ENCODE data around the gene STK25. TPM values are rescaled to one million over a fixed set of nuclear protein-coding genes. Genes with fewer than 3 reads are reported as not detected.

STK25 gene
- total and polyA plus RNA-seq, 4 donors, result 134 to 255 (median 190) TPM

DNA sequence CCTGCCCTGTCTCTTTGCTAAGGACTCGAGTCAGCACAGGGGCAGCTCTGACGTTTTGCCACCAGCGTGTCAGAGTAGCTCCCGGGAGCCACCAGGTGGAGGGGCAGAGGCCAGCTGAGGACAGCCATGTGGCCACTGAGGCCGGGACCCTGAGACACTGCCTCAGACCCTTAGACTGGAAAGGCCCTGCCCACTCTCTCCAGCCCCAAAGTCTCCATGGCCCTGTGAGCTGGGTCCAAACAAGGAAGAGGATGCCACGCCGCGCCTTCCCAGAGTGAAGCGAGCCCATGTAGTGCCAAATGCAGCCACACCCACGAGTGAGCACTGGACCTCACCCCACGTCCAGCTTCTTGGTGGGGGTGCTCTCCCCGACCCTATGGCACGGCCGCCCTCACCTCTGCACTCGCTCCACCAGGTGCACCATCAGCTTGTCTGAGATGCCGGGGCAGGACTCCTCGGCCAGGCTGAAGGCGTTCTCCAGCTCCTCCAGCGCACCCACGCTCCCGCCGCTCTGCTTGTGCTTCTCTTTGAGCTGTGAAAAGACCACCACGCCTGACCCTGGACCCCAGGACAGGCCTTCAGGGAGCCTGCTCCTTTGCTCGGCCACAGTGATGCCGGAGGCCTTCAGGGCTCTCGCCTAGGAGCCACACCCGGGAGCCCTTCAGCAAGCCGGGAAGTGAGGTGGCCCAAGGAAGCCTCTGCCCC is 12.2 kb downstream of the STK25 start:
- no peak for DNase-seq (ENCODE audit: low read depth in 4 of 6, low spot score in 6 of 6)
- Histone ChIP-seq H3K4me3 (ENCODE audit: low read depth, low read length) (no peak overlapping the region), H3K9me3 (ENCODE audit: control insufficient read depth, insufficient read depth, low read length) (no peaks in the 10 kb centered on the region), H3K27me3 (ENCODE audit: control insufficient read depth, insufficient read depth, low read length) (no peaks in the 10 kb centered on the region), H3K4me1 (ENCODE audit: control insufficient read depth, insufficient read depth, low read length) (peaks cover 13% of the 10 kb centered on the region), H3K27ac (ENCODE audit: low read depth, low read length) (no peak overlapping the region), H3K36me3 (ENCODE audit: control insufficient read depth, insufficient read depth, low read length) (peaks cover 98% of the 10 kb centered on the region)
- WGBS (ENCODE audit: insufficient coverage), result 96% methylated on average over 28 of the region's 28 CpGs

DNA sequence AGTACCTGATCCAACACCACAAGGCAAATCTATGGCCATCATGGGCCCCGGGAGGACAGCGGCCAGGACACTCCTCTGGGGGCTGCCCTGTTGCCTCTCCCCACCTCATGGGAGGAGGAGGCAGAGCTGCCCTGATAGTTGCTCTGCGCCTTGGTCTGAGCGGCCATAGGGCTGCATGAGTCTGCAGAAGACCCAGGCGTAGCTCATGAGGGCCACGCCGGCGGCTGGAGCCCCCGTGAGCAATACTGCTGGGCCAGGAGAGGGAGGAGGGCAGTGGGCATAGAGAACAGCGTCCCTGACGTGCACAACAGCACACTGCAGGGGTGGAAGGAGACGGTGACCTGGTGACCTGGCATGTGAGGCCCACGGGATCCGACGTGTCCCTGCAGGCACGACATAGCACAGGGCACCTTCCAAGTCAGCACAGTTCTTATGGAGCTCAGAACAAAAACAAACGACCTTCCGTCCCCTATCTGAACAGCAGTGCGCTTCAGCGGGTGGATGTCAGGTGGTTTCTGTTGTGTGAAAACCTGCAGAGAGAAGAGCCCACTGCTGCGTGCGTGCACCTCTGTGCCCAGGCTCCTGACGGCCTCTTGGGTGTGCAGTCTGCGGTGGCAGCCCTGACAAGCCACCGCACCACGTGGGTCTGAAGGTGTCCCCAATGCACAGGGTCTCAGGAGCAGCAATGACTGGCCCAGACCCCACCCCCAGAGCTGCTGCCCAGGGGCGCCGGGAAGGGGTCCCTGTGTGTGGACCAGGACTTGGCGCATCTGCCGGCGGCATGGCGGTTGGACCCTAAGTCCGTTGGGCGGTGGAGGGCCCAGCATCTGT is 13.0 kb downstream of the STK25 start:
- Histone ChIP-seq H3K9me3 (ENCODE audit: control insufficient read depth, insufficient read depth, low read length) (no peaks in the 10 kb centered on the region), H3K36me3 (ENCODE audit: control insufficient read depth, insufficient read depth, low read length) (peaks cover 98% of the 10 kb centered on the region), H3K27ac (ENCODE audit: low read depth, low read length) (no peak overlapping the region), H3K4me1 (ENCODE audit: control insufficient read depth, insufficient read depth, low read length) (peaks cover 10% of the 10 kb centered on the region), H3K27me3 (ENCODE audit: control insufficient read depth, insufficient read depth, low read length) (no peaks in the 10 kb centered on the region), H3K4me3 (ENCODE audit: low read depth, low read length) (no peak overlapping the region)
- WGBS (ENCODE audit: insufficient coverage), result 88% methylated on average over 31 of the region's 34 CpGs
- DNase-seq (ENCODE audit: low read depth in 4 of 6, low spot score in 6 of 6), result no peak

DNA sequence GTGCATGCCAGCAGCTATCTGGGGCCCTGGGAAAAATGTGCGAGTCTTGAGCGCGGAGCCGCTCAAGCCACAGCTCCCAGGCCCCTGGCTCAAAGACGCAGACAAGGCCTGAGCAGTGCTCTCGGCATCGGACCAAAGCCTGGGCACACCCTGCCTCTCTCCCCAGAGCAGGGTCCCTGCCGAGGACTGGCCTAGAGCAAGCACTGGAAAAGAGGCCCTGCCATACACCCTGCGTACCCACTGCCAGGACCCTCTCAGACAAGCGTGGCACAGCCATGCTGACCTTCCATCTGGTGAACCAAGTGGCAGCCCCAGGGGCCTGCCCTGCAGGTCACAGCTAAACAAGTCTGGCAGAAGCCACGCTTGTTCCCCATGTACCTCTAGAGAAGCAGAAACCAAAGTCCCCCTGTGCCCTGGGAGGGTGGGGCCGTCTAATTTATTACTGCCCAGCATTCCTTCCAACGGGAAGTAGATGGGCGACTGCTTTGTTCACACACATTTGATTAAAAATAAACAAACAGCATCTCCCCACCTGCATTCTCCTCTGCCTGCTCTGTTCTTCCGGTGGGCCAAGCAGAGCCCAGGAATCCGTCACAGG is 14.0 kb downstream of the STK25 start:
- DNase-seq (ENCODE audit: low read depth in 4 of 6, low spot score in 6 of 6), result no peak
- Histone ChIP-seq H3K27ac (ENCODE audit: low read depth, low read length) (no peak overlapping the region), H3K27me3 (ENCODE audit: control insufficient read depth, insufficient read depth, low read length) (no peaks in the 10 kb centered on the region), H3K36me3 (ENCODE audit: control insufficient read depth, insufficient read depth, low read length) (peaks cover 98% of the 10 kb centered on the region), H3K4me1 (ENCODE audit: control insufficient read depth, insufficient read depth, low read length) (no peaks in the 10 kb centered on the region), H3K4me3 (ENCODE audit: low read depth, low read length) (no peak overlapping the region), H3K9me3 (ENCODE audit: control insufficient read depth, insufficient read depth, low read length) (no peaks in the 10 kb centered on the region)
- WGBS (ENCODE audit: insufficient coverage), result 88% methylated on average over 15 of the region's 16 CpGs

DNA sequence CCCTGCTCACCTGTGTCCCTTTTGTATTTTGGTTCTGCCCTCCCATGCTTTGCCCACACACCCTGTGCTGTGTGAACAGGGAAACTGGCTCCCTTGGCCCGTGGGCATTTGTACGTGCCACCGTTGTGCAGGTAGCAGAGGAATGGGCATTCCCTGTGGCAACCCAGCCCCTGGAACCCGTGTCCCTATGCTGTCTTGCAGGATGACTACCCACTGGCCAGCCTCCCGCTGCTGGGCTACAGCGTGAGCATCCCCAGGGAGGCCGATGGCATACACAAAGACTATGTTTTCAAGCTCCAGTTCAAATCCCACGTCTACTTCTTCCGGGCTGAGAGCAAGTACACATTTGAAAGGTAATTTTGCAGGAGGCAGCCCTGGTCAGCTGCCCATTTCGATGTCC is 15.3 kb downstream of the STK25 start:
- 95% methylated on average over 8 of the region's 10 CpGs for WGBS (ENCODE audit: insufficient coverage)
- Histone ChIP-seq H3K36me3 (ENCODE audit: control insufficient read depth, insufficient read depth, low read length) (peaks cover 85% of the 10 kb centered on the region), H3K4me3 (ENCODE audit: low read depth, low read length) (no peak overlapping the region)

DNA sequence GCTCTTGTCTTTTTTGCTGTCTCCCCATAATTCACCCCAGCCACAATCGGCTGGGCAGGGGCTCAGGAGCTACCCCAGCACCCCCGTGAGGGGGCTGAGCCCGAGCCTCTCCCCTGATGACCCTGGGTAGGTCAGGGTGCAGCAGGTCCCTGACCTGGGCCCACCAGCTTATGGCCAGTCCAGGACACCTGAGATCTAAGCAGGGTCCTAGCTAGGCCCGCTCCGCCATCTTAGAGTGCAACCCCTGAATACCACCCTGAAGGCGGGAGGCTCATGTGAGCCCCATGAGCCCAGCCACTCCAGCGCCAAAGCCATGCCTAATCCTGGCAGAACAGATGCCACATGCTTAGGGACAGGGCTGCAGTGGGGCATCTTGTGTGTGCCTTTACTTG is 16.2 kb downstream of the STK25 start:
- no peaks in the 10 kb centered on the region for H3K27me3 ChIP-seq (ENCODE audit: control insufficient read depth, insufficient read depth, low read length)
- DNase-seq (ENCODE audit: low read depth in 4 of 6, low spot score in 6 of 6), result no peak
- no peaks in the 10 kb centered on the region for H3K4me1 ChIP-seq (ENCODE audit: control insufficient read depth, insufficient read depth, low read length)
- H3K4me3 ChIP-seq (ENCODE audit: low read depth, low read length), result no peak overlapping the region
- no peaks in the 10 kb centered on the region for H3K9me3 ChIP-seq (ENCODE audit: control insufficient read depth, insufficient read depth, low read length)
- no peak overlapping the region for H3K27ac ChIP-seq (ENCODE audit: low read depth, low read length)
- peaks cover 75% of the 10 kb centered on the region for H3K36me3 ChIP-seq (ENCODE audit: control insufficient read depth, insufficient read depth, low read length)
- 94% methylated on average over 7 of the region's 7 CpGs for WGBS (ENCODE audit: insufficient coverage)

More for the DNA sequence above, 15.3 kb downstream of the STK25 start:
- Histone ChIP-seq H3K27me3 (ENCODE audit: control insufficient read depth, insufficient read depth, low read length) (no peaks in the 10 kb centered on the region), H3K4me1 (ENCODE audit: control insufficient read depth, insufficient read depth, low read length) (no peaks in the 10 kb centered on the region), H3K27ac (ENCODE audit: low read depth, low read length) (no peak overlapping the region), H3K9me3 (ENCODE audit: control insufficient read depth, insufficient read depth, low read length) (no peaks in the 10 kb centered on the region)
- no peak for DNase-seq (ENCODE audit: low read depth in 4 of 6, low spot score in 6 of 6)

DNA sequence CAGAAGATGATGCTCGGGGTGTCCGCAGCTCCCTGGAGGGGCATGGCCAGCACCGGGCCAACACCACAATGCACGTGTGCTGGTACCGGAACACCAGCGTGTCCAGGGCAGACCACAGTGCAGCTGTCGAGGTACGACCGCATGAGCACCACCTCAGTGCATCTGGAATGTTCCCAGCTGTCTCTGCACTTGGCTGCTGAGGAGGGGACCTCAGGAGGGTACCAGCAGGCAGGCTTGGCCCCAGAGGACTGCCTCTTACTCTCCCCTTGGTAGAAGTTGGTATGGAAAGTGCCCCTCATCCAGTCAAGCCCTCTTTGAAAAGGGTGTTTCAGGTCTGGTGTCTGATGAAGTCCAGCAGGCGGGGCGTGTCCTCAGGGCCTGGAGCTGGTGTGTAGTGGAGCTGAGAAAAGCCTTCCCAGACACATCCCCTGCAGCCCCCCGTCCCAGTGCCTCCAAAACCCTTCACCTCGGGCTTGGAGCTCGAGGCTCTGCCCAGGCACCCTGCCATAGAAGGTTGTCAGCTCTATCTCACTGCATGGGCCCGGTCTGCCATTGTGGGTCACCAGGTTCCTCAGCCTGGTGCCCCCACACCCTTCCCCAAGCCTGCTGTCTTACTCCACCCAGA is 16.7 kb downstream of the STK25 start:
- Histone ChIP-seq H3K9me3 (ENCODE audit: control insufficient read depth, insufficient read depth, low read length) (no peaks in the 10 kb centered on the region), H3K36me3 (ENCODE audit: control insufficient read depth, insufficient read depth, low read length) (peaks cover 73% of the 10 kb centered on the region), H3K4me1 (ENCODE audit: control insufficient read depth, insufficient read depth, low read length) (no peaks in the 10 kb centered on the region), H3K27ac (ENCODE audit: low read depth, low read length) (no peak overlapping the region), H3K27me3 (ENCODE audit: control insufficient read depth, insufficient read depth, low read length) (no peaks in the 10 kb centered on the region), H3K4me3 (ENCODE audit: low read depth, low read length) (no peak overlapping the region)
- 87% methylated on average over 13 of the region's 15 CpGs for WGBS (ENCODE audit: insufficient coverage)
- no peak for DNase-seq (ENCODE audit: low read depth in 4 of 6, low spot score in 6 of 6)

DNA sequence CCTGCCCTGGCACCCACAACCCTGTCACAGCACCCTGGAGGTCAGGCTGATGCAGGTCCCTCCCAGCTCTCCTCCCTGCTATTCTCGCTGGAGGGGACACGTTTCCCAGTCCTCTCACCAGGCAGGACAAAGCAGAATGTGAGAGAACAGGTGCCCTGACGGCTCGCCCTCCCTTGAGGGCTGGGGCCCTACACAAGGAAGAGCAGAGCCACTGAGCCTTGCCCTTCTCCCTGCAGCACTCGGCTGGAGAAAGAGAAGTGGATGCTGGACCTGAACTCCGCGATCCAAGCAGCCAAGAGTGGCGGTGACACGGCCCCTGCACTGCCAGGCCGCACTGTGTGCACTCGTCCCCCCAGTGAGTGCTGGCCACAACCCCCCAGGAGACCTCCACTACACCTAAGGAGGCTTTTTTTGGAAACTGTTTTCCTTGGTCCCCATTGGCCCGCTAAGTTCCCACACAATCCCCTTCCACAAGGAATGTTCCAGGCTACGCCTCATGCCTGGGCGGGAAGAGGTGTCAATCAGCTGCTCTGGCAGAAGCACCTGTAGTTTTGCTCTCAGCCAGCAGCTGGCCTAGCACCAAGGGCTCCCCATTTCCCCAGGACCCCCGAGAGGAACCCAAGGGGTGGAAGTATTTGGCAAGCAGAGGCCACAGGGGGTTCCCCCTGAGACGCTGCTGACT is 17.4 kb downstream of the STK25 start:
- Histone ChIP-seq H3K9me3 (ENCODE audit: control insufficient read depth, insufficient read depth, low read length) (no peaks in the 10 kb centered on the region), H3K27ac (ENCODE audit: low read depth, low read length) (no peak overlapping the region), H3K27me3 (ENCODE audit: control insufficient read depth, insufficient read depth, low read length) (no peaks in the 10 kb centered on the region), H3K36me3 (ENCODE audit: control insufficient read depth, insufficient read depth, low read length) (peaks cover 71% of the 10 kb centered on the region), H3K4me3 (ENCODE audit: low read depth, low read length) (no peak overlapping the region), H3K4me1 (ENCODE audit: control insufficient read depth, insufficient read depth, low read length) (no peaks in the 10 kb centered on the region)
- no peak for DNase-seq (ENCODE audit: low read depth in 4 of 6, low spot score in 6 of 6)
- 84% methylated on average over 13 of the region's 16 CpGs for WGBS (ENCODE audit: insufficient coverage)

DNA sequence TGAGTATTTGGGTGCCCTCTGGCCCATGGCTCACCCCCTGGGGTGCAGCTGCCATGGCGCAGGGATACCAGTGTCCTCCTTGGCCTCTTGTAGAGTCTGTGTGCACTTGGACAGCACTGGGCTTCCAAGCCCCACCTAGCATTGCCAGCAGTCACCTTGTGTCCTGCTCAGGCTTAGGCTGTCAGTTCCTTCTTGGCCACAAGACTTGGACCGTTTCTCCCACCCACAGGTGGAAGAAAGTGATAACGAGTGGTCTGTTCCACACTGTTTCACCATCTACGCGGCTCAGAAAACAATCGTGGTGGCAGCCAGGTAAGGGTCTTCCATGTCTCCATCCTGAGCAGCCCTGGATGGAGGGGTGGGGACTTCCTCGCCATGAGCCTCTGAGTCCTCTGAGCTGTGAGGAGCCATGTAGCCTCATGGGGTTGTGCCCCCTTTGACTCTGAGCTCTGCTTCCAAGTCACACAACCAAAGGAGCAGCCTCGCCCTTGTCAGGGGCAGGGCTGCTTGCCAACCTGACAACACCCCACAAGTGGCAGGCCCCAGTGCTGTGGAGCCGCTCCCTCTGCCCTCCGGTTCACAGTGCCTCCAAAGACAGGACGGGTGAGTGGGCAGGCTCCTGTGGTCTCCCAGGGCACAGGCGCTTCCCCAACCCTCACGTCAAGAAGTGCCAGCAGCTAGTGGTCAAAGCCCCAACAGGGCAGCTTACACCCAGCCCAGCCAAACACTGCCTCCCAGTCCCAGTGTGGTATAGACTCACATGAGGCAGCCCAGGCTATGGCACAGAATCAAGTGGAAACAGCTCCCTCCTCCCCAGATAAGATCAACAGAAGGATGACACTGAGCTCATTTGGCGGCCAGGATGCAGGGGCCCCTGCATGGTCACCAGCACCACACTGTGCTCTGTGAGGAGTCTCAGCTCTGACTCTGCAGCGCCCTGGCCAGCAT is 18.4 kb downstream of the STK25 start:
- no peak overlapping the region for H3K27ac ChIP-seq (ENCODE audit: low read depth, low read length)
- no peak for DNase-seq (ENCODE audit: low read depth in 4 of 6, low spot score in 6 of 6)
- no peaks in the 10 kb centered on the region for H3K9me3 ChIP-seq (ENCODE audit: control insufficient read depth, insufficient read depth, low read length)
- 93% methylated on average over 15 of the region's 15 CpGs for WGBS (ENCODE audit: insufficient coverage)
- H3K36me3 ChIP-seq (ENCODE audit: control insufficient read depth, insufficient read depth, low read length), result peaks cover 69% of the 10 kb centered on the region
- no peak overlapping the region for H3K4me3 ChIP-seq (ENCODE audit: low read depth, low read length)
- no peaks in the 10 kb centered on the region for H3K27me3 ChIP-seq (ENCODE audit: control insufficient read depth, insufficient read depth, low read length)
- no peaks in the 10 kb centered on the region for H3K4me1 ChIP-seq (ENCODE audit: control insufficient read depth, insufficient read depth, low read length)
